NCI-H526 (cell line): ENCODE data around the gene SKIDA1.

Source experiments
- DNase-seq, 2 experiments: peaks; one replicate each; lab custom pipeline; 2025; lab: John Stamatoyannopoulos, UW

Gene SKIDA1

GRCh38 chr10:21529032-21529910 lies 3.8 kb upstream of the SKIDA1 start:
- DNase-seq = peak in 1 of 2 experiments; percentile 17

DNA sequence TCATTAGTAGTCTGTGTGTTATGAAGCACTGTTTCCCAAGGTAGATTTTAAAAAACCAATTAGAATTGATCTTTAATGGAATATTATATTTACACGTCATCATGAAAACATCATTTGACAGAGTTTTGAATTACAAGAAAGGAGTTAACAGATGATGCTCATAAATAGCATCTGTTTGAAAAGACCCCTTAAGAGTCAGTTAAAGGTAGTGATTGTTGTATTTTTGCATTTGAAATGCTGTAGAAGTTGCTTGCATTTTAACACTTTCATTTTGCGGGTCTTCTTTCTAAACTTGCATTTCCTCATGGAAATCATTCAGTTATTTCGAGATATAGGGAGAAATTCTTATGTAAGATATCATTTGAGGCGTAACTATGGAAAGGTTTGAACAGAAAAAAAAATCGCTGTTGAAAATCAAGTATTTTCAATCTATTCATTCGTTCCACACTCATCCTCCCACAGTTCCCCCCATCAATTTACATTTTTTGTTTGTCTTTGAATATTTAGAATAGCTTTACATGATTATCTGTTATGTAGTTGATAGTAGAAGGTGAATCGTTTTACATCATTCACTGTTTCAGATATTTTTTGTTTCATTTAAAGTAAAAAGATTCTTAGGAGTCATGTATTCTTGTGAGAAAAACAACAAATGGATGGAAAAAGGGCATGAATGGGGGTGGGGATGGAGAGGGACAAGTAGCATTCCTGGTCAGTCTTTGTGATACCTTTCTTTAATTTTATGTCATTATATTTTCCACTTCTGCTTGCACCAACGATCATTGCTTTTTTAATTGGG lies 3.0 kb upstream of the SKIDA1 start:
- peak in 1 of 2 experiments; percentile 21 for DNase-seq

GRCh38 chr10:21527598-21528235 lies 2.2 kb upstream of the SKIDA1 start:
- DNase-seq = peak; percentile 20 to 48

DNA sequence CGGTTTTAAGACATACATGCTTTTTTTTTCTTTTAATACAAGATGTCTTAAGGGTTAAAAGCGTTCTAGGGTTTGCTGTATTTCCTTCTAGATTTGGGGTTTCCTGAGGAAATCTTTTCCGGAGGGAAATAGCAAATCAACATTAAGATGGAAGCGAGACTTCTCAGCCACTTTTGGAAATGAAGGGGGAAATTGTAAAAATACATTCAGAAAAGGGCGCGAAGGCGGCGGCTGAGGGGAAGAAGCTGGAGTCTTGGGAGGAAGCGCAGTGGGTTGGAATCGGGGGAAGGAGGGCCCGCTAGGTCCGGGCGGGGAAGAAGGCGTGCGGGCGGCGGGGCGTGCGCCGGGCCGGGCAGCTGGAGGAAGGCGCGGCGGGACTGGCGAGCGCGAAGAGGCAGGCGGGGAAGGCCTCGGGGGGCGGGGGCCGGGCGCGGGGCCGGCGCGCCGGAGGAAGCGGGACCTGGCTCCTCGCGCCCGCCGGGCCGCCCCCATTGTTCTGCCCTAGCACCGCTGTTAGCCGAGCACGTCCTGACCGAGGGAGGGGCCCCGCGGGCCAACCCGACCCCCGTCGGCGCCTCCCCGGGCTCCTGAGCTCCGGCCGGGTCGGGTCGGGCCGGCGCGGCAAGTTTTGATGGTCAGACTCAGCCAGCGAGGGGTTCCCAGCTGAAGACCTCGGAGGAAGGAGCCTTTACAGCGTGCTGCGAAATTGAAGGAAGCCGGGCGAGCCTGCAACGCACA lies 1.5 kb upstream of the SKIDA1 start:
- DNase-seq = peak; percentile 14 to 78

DNA sequence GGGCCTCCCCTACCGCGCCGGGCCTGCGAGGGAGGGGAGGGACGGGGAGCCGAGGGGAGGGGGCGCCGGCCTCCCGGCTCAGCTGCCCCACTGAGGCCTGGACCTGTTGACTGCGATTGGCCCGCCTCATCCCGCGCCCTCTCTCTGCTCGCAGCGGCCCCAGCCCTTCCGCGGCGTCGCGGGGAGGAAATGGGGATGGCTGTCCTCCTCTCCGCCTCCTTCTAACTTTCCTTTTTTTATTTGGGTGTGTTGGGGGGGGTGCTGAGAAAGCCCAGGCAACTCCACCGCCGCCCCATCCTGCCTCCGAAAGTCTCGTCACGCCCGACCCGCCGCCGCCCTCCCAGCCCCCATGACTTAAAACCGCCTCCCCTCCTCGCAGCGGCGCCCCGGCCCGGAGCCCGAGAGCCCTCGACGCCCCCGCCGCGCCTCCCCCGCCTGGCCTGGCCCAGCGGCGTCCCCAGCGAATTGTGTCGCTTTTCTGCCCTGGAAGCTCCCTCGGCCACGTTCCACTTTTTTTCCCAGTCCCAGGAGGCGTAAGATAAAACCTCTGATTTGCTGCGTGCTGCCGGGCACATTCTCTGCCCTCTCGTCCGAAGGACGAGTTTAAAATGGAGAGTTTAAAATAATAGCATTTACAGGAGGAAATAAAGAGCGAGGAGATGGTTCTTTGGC lies 842 bp upstream of the SKIDA1 start:
- peak; percentile 66 to 92 for DNase-seq

GRCh38 chr10:21524526-21525366 lies 736 bp downstream of the SKIDA1 start:
- peak; percentile 26 to 48 for DNase-seq

GRCh38 chr10:21524131-21524525 lies 1.4 kb downstream of the SKIDA1 start:
- no peak for DNase-seq

- DNase-seq = peak; percentile 29 to 53
Measured at GRCh38 chr10:21523557-21524008, 1.9 kb downstream of the SKIDA1 start.

- DNase-seq = peak in 1 of 2 experiments; percentile 57
Measured at GRCh38 chr10:21522631-21523406, 2.7 kb downstream of the SKIDA1 start.

DNA sequence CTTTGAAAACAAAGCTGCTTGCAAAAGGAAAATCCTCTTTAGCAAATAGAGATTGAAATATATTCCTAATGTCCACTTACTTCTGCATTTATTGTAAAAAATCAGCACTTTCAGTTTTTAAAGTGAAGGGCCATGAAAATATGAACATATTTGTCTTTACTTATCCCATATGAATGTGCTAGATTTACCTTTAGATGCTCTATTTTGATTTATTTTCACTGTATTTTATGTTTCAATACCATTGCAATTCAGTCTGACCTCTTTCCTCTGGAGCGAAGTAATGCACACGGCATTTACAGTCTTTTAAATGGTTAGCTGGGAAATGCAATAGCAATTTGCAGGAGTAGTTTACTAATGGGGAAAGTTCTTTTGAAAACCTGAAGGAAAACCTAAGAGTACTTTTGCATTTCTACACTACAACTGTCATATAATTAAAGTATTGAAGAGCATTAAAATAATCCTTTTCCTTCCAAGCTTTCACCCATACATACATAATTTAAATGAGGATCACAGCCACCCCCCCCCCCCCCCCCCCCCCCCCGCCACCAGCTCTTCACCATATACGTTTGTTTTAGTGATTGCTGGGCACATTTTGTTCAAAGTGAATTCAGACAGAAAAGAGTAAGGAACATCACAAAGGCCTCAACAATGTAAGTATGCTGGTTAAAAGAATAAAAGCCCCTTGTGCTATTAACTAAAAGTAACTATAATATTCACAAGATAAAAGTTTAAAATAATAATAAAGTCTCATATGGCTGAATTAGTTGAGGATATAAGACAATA lies 3.5 kb downstream of the SKIDA1 start:
- peak in 1 of 2 experiments; percentile 31 for DNase-seq

GRCh38 chr10:21520949-21521348 lies 4.5 kb downstream of the SKIDA1 start:
- DNase-seq = peak in 1 of 2 experiments; percentile 47

GRCh38 chr10:21520509-21520908 lies 5.0 kb downstream of the SKIDA1 start:
- DNase-seq = no peak

- DNase-seq = peak; percentile 51 to 54
Measured at GRCh38 chr10:21519941-21520436, 5.5 kb downstream of the SKIDA1 start.

DNA sequence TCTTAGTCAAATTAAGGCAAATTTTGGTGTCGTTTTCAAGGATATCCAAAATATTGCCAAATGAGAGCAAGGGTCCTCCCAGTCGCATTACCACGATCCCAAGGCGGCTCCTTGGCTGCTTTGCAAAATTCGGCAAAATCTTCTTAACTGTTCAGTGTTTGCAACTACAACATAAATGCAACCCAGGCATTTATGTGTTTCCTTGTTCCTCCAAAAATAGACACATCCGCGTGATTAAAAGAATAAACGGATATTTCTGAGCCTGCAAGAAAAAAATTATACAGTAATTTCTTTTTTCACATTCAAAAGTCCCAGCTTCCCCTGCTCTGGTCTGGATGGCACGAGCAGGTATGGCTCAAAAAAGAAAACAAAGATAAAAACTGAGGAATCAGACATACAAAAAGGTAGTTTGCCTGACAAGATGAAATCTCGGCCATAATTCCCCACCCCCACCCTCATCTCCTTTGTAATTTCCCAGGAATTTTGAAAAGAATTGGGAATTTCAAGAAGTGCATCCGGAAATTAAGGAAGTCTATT lies 6.0 kb downstream of the SKIDA1 start:
- peak in 1 of 2 experiments; percentile 38 for DNase-seq

DNA sequence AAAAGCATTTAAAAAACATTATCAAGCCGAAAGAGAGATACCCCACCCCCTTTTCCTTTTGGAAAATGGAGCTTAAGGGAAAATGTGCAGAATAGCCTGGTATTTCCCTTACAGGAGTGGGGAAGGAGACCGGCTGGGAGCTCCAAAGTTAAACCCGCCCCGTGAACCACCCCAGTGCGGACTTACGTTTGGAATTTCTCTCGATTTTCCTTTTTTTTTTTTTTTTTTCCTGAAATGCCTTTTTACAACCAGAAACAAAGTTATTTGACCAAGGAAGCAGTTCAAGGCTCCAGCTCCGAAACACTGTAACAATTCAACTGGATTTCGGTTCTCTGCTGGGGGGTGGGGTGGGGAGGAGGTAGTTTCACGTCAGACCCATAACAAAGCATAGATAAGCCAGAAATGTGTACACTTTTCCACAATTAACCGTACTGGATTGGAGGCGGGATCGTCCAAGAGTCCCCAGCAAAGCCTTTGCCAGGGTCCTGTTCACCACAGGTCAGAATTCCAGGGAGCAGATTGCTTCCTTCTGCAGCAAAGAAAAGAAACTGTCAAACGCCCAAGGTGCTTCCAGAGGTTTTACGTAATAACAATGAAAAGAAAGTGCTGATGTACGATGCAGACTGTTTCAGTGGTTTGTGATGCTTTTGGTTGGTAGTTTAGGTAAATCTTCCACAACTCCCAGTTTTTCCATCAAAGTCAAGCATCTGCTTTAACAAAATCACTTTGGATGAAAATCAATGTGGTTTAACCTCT lies 6.7 kb downstream of the SKIDA1 start:
- DNase-seq = peak; percentile 35 to 48

- peak; percentile 83 to 89 for DNase-seq
Measured at GRCh38 chr10:21518149-21518640, 7.3 kb downstream of the SKIDA1 start.
